Measurements from ENCODE around the gene TUBB3. TPM values are rescaled to one million over a fixed set of nuclear protein-coding genes. Genes with fewer than 3 reads are reported as not detected.

Gene TUBB3
- total and polyA plus RNA-seq, 2 of the 8 experiments (the other 6 are each of a cell fraction or from before 2014, with no cell fraction given) = 275 to 393 TPM

Other genes starting within 250 kb of the TUBB3 start
- gene CDK10, start 236.7 kb upstream of the TUBB3 start, total RNA-seq (2021; fragmentation: NEBNext Ultra II Directional; extraction: Animal tissue kit (Norgen Biotek cat#: 25700)) = 76.8 and 83.9 TPM in 2 replicates
- 49.5 and 87.5 TPM in 2 replicates for gene CDK10, start 236.7 kb upstream of the TUBB3 start, polyA plus RNA-seq (2011; rRNA removed)
- gene SPATA2L, start 221.6 kb upstream of the TUBB3 start, total RNA-seq (2021; fragmentation: NEBNext Ultra II Directional; extraction: Animal tissue kit (Norgen Biotek cat#: 25700)) = 12.5 and 12.7 TPM in 2 replicates
- 9.3 and 17.7 TPM in 2 replicates for gene SPATA2L, start 221.6 kb upstream of the TUBB3 start, polyA plus RNA-seq (2011; rRNA removed)
- gene VPS9D1, start 202.4 kb upstream of the TUBB3 start, total RNA-seq (2021; fragmentation: NEBNext Ultra II Directional; extraction: Animal tissue kit (Norgen Biotek cat#: 25700)) = 5.4 and 5.8 TPM in 2 replicates
- gene VPS9D1, start 202.4 kb upstream of the TUBB3 start, polyA plus RNA-seq (2011; rRNA removed) = 2.9 and 6.0 TPM in 2 replicates
- 9.3 and 9.6 TPM in 2 replicates for gene ZNF276, start 201.8 kb upstream of the TUBB3 start, total RNA-seq (2021; fragmentation: NEBNext Ultra II Directional; extraction: Animal tissue kit (Norgen Biotek cat#: 25700))
- 6.4 and 10.0 TPM in 2 replicates for gene ZNF276, start 201.8 kb upstream of the TUBB3 start, polyA plus RNA-seq (2011; rRNA removed)
- gene FANCA, start 106.7 kb upstream of the TUBB3 start, total RNA-seq (2021; fragmentation: NEBNext Ultra II Directional; extraction: Animal tissue kit (Norgen Biotek cat#: 25700)) = 78.5 and 85.9 TPM in 2 replicates
- 75.9 and 96.9 TPM in 2 replicates for gene FANCA, start 106.7 kb upstream of the TUBB3 start, polyA plus RNA-seq (2011; rRNA removed)
- gene SPIRE2, start 94.9 kb upstream of the TUBB3 start, total RNA-seq (2021; fragmentation: NEBNext Ultra II Directional; extraction: Animal tissue kit (Norgen Biotek cat#: 25700)) = 12.2 and 15.4 TPM in 2 replicates
- gene SPIRE2, start 94.9 kb upstream of the TUBB3 start, polyA plus RNA-seq (2011; rRNA removed) = 7.4 and 10.2 TPM in 2 replicates
- 92.2 and 102 TPM in 2 replicates for gene TCF25, start 49.8 kb upstream of the TUBB3 start, total RNA-seq (2021; fragmentation: NEBNext Ultra II Directional; extraction: Animal tissue kit (Norgen Biotek cat#: 25700))
- gene TCF25, start 49.8 kb upstream of the TUBB3 start, polyA plus RNA-seq (2011; rRNA removed) = 78.1 and 102 TPM in 2 replicates
- gene MC1R, start 4.5 kb upstream of the TUBB3 start, total RNA-seq (2021; fragmentation: NEBNext Ultra II Directional; extraction: Animal tissue kit (Norgen Biotek cat#: 25700)) = 2.0 and 2.2 TPM in 2 replicates
- gene MC1R, start 4.5 kb upstream of the TUBB3 start, polyA plus RNA-seq (2011; rRNA removed) = 2.9 and 4.3 TPM in 2 replicates
- 48.3 and 53.0 TPM in 2 replicates for gene DEF8, start 25.4 kb downstream of the TUBB3 start, total RNA-seq (2021; fragmentation: NEBNext Ultra II Directional; extraction: Animal tissue kit (Norgen Biotek cat#: 25700))
- 110 and 155 TPM in 2 replicates for gene DEF8, start 25.4 kb downstream of the TUBB3 start, polyA plus RNA-seq (2011; rRNA removed)
- gene DBNDD1, start 96.1 kb downstream of the TUBB3 start, total RNA-seq (2021; fragmentation: NEBNext Ultra II Directional; extraction: Animal tissue kit (Norgen Biotek cat#: 25700)) = 69.9 and 76.0 TPM in 2 replicates
- gene DBNDD1, start 96.1 kb downstream of the TUBB3 start, polyA plus RNA-seq (2011; rRNA removed) = 92.6 and 128 TPM in 2 replicates
- not detected in 2 replicates for gene PRDM7, start 154.0 kb downstream of the TUBB3 start, total RNA-seq (2021; fragmentation: NEBNext Ultra II Directional; extraction: Animal tissue kit (Norgen Biotek cat#: 25700))
- gene PRDM7, start 154.0 kb downstream of the TUBB3 start, polyA plus RNA-seq (2011; rRNA removed) = 0.02 TPM in 1 of 2 replicates, not detected in the other